Measurements from ENCODE around the gene SLC12A6.
"Not testable (repeated sequence)": the region's sequence is repeated elsewhere in the genome, so short reads cannot be mapped to it uniquely, and the experiment has no call there.

The SLC12A6 gene

DNA sequence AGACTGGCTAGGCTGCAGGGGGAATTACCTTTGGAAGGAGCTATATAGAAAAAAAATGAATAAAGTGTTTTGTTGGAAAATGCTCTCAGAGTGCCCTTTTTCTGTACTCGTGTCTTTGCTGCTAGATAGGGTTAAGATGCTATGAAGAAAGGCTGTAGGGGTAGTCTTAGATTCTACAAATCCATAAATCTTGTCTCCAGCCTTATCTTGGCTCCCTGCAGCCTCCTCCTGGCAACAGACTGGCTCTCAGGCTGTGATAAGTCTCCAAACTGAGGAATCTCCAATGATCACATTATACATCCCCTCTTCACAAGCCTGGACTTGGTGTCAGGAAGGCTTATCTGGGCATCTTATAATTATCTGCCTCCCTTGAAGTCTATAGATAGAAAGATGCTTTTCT is 20.1 kb upstream of the SLC12A6 start:
- DNase-seq (ENCODE audit: low read depth in 3 of 3): no peak

DNA sequence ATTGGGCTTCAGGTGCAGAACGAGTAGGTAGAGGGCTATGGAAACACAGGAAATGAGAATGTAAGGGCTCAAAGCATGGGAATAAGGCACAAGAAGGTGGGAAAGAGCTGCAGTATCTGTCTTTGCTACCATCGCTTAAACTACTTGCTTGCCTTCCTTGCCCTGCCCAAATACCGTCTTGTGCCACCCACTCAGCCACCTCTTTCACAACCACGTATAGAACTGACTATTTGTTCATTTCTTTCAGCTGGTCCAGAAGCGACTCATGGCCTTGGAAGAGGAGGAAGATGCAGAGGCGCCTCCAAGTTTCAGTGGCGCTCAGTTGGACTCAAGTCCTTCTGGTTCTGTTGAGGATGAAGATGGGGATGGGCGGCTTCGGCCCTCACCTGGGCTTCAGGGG is 17.7 kb upstream of the SLC12A6 start:
- DNase-seq (ENCODE audit: low read depth in 3 of 3): no peak

DNA sequence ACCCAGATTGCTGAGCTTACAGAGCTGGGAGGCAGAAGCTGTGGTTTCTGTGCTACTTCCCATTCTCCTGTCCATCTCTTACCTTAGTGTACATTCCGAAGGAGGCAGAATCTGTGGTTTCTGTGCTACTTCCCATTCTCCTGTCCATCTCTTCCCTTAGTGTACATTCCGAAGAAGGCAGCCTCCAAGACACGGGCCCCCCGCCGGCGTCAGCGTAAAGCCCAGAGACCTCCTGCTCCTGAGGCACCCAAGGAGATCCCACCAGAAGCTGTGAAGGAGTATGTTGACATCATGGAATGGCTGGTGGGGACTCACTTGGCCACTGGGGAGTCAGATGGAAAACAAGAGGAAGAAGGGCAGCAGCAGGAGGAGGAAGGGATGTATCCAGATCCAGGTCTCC is 16.7 kb upstream of the SLC12A6 start:
- DNase-seq (ENCODE audit: low read depth in 3 of 3): no peak

DNA sequence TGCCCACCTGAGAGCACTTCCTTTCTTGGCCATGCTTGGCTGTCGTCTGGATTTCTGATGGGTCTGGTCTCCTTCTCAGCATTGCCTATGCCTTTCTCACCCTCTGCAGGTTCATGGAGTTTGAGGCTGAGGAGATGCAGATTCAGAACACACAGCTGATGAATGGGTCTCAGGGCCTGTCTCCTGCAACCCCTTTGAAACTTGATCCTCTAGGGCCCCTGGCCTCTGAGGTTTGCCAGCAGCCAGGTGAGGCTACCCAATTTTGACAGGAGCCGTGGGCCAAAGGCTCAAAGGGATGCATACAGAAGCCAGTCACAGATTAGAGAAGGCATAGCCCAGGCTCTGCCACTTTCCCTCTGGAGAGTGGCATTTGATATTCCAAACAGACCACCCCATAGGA is 16.0 kb upstream of the SLC12A6 start:
- DNase-seq (ENCODE audit: low read depth in 3 of 3): no peak

DNA sequence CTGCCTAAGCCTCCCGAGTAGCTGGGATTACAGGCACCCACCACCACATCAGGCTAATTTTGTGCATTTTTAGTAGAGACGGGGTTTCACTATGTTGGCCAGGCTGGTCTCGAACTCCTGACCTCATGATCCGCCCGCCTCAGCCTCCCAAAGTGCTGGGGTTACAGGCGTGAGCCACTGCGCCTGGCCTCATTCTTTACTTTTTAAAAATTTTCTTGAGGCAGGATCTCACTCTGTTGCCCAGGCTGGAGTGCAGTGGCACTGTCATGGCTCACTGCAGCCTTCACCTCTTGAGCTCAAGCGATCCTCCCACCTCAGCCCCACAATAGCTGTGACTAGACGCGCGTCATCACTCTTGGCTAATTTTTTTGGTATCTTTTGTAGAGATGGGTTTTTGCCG is 15.4 kb upstream of the SLC12A6 start:
- not testable (repeated sequence) for DNase-seq (ENCODE audit: low read depth in 3 of 3)

DNA sequence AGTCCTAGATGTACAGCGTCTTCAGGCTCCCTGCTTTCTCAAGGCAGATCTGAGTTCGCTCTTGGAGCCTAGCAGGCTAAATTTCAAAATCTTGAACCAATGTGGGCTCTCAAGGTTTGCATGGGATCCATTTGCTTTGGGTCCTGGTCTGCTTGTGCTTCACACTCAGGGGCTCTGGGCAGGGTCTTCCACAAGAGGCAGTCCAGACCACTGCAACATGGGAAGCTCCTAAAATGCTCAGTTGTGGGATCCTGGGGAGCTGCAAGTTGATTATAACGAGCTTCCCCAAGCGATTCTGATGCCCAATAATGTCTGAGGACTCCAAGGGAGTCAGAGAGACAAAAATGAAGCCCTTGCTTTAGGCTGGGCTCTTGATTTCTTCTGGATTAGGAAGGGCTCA is 12.2 kb upstream of the SLC12A6 start:
- no peak for DNase-seq (ENCODE audit: low read depth in 3 of 3)

DNA sequence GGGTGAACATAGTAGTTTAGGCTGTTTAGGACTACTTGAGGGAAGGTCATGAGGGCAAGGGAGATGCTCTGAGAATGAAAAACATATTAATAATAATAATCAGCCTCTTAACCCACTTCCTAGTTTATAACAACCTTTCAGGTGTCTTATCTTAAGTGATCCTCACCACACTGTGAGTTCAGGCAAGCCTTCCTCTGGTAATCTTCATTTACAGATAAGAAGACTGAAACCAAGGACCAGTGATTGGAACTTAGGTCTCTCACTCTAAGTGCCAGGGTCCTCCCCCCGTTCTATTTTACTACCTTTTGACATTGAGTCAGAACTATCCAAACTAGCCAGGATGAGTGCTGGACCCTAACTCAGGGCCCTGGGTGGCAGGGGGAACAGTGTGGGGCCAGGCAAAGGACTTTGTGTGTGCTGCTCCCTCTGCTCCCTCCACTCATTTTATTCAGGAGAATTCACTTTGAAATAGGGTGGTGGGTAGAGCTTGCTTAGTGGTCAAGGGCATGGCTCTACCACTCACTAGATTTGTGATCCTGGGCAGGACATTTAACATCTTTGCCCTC is 11.2 kb upstream of the SLC12A6 start:
- DNase-seq (ENCODE audit: low read depth in 3 of 3): no peak

DNA sequence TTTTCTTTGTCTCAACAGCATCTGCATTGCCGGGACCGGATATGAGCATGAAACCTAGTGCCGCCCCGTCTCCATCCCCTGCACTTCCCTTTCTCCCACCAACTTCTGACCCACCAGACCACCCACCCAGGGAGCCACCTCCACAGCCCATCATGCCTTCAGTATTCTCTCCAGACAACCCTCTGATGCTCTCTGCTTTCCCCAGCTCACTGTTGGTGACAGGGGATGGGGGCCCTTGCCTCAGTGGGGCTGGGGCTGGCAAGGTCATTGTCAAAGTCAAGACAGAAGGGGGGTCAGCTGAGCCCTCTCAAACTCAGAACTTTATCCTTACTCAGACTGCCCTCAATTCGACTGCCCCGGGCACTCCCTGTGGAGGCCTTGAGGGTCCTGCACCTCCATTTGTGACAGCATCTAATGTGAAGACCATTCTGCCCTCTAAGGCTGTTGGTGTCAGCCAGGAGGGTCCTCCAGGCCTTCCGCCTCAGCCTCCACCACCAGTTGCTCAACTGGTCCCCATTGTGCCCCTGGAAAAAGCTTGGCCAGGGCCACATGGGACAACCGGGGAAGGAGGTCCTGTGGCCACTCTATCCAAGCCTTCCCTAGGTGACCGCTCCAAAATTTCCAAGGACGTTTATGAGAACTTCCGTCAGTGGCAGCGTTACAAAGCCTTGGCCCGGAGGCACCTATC is 10.5 kb upstream of the SLC12A6 start:
- DNase-seq (ENCODE audit: low read depth in 3 of 3): no peak

DNA sequence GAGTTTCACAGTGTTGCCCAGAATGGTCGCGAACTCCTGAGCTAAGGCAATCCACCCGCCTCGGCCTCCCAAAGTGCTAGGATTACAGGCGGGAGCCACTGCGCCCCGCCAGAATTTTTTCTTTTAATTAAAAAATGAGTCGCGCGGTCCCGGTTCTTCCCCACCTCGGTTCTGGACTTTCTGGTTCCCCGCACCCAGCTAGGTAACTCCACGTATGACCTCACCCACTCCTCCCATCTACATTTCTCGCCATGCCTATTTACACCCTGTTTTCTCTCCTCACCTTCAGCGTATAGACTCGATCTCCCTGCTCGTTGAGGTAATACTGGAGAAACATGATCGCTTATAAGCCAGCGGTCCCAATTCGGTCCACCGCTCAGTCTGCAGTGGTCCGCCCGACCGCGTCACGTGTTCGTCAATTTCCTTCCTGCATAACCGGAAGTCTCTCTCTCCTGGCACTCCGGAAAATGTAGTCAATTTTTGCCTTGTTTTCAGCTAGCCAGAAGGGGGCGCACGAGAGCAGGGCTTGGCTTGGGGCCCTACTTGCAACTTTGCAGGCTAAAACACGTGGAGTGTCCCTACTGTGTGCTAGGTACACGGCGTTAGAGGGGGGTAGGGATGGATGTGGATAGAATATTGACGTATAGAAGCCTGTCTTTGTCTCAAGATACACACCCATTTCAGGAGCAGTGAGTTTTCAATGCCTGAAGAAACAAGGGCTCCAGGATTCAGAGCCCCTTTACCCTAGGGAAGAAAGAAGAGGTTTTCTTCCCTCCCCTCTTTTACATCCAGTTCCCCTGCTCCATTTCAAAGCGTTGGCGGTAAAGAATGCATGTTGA is 5.4 kb upstream of the SLC12A6 start, which contains the start of the genes NOP10 and NUTM1:
Gene NOP10, minus strand, starts transcription at position 400 of the 839 bp plus-strand sequence. Its CDS starts 63 bp downstream, at position 337.
Gene NUTM1, plus strand, starts transcription at position 579 of the 839 bp plus-strand sequence. CDS start 382 bp downstream, outside the sequence.
- DNase-seq (ENCODE audit: low read depth in 3 of 3): peak; percentile 83 to 94 (median 91)

DNA sequence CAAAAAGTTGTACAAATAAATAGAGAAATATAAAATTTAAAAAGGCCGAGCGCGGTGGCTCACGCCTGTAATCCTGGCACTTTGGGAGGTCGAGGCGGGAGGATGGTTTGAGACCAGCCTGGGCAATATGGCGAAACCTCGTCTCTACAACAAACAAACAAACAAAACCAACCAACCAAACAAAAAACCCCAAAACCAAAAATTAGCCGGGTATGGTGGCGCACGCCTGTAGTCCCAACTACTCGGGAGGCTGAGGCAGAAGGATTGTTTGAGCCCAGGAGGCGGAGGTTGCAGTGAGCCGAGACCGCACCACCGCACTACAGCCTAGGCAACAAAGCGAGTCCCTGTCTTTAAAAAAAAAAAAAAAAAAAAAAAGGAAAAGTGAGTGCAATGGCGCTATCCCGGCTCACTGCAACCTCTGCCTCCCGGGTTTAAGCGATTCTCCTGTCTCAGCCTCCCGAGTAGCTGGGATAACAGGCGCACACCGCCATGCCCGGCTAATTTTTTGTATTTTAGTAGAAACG is 4.7 kb upstream of the SLC12A6 start:
- DNase-seq (ENCODE audit: low read depth in 3 of 3): not testable (repeated sequence)

DNA sequence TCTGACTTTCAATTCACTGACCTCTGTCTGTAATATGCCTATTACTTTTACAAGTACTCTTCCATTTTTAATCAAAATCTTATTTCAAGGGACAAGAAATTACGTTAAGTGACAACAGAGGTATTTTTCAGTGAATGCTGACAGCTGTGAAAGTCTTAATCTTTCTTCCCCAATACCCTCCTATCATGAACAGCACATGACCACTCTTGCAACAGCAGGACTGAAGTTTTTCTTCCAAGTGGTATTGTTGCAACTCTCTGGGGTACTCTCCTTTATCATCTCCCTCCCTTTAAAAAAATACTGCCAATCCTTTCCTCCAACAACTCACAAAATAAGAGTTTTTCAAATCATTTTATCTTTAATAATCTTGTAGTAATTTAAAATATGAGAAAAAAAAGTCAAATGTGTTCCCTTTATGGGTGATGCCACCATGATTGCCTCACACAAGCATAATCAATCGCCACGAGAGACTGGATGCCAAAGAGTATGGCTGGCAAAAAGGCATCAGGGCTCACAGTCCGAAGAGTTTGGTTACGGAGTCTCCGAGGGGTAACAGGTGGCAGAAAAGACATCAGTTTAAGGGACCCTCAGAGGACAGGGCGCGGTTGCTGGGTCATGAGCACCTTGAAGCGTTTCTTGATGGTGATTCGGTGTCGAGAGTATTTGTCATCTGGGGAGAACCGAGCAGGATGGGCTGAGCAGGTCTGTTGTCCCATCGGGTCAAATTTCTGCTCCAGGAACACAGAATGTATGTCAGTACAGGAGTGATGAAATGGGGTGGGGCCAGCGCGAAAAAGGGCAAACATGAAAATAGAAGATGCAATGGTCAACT is 4.0 kb upstream of the SLC12A6 start:
- no peak for DNase-seq (ENCODE audit: low read depth in 3 of 3)

DNA sequence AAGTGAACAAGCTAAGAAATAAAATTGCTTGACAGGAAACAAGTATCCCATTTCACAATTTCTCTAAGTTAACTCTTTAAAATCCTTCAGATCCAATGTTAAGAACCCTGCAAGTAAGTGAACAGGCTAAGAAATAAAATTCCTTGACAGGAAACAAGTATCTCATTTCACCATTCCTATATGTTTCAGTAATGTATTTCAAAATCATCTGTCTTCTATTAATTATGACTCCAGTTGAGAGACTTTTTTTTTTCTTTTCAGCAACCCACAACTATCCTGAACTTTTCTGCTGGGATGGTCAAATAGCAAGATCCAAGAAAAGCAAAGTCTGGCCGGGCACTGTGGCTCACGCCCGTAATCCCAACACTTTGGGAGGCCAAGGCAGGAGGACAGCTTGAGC is 2.4 kb upstream of the SLC12A6 start:
- DNase-seq (ENCODE audit: low read depth in 3 of 3): no peak

DNA sequence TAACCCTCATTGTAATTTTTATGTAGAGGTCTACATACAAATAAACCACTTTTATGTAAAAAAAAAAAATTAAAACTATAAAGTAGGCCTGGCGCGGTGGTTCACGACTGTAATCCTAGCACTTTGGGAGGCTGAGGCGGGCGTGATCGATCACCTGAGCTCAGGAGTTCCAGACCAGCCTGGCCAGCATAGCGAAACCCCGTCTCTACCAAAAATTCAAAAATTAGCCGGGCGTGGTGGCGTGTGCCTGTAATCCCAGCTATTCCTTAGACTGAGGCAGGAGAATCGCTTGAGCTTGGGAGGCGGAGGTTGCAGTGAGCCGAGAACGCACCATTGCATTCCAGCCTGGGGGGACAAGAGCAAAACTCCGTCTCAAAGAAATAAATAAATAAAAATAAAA is 766 bp upstream of the SLC12A6 start:
- no peak for DNase-seq (ENCODE audit: low read depth in 3 of 3)

DNA sequence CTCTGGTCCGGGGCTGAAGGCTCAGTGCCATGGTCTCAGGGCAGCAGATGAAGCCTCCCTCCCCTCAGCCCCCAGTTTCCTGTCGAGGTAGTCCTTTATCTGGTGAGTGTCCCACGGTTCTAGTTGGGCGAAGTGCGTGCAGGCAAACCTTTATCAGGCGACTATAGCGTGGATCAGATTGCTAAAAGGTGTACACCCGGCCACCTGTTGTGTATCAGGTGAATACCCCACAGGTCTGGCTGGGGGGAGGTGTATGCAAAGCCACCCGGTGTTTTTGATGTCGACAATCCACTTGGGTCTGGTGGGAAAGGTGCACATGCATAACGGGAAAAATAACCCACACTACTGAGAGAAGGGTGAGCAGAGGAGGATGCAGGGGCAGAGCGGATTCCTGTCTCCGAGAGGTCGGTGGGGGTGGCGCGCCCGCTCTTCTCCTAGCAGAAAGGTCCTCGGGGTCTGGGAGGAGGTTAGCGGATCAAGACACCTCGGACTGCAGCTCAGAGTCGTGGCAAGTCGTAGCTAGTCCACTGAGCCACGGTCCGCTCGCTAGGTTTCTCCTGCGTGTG is 507 bp downstream of the SLC12A6 start:
- no peak for DNase-seq (ENCODE audit: low read depth in 3 of 3)

DNA sequence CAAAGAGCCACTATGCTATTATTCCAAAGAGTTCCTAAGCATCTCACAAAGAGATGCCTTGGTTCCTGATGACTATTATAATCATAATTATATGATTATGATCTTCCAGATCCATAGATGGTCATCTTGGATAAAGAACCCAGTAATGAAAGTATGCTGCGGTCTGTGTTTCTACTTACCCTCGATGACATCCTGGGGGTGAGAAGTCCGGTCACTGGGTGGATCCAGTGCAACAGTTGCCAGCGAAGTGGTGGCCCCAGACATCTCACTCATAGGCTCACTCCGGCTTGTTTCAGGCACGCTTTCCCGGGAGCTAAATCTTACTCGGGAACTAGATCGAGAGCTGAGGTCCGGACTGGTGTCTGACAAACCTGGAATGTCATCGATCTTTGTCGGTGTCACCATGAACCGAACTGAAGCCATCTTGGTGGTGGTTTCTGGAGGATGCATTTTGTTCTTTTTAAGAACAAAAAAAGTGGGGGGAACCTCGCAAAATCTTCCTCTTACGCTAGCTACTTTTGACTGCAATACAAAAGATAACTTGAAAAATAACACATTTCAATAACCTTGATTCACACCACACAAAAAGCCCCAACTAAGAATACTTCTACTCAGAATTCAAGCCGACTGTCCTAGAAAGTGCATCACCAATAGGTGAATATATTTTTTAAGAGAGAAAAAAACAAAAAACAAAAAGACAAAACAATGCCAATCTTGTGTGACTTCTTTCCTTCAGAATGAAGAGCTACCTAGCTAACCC is 1.2 kb downstream of the SLC12A6 start:
- no peak for DNase-seq (ENCODE audit: low read depth in 3 of 3)

DNA sequence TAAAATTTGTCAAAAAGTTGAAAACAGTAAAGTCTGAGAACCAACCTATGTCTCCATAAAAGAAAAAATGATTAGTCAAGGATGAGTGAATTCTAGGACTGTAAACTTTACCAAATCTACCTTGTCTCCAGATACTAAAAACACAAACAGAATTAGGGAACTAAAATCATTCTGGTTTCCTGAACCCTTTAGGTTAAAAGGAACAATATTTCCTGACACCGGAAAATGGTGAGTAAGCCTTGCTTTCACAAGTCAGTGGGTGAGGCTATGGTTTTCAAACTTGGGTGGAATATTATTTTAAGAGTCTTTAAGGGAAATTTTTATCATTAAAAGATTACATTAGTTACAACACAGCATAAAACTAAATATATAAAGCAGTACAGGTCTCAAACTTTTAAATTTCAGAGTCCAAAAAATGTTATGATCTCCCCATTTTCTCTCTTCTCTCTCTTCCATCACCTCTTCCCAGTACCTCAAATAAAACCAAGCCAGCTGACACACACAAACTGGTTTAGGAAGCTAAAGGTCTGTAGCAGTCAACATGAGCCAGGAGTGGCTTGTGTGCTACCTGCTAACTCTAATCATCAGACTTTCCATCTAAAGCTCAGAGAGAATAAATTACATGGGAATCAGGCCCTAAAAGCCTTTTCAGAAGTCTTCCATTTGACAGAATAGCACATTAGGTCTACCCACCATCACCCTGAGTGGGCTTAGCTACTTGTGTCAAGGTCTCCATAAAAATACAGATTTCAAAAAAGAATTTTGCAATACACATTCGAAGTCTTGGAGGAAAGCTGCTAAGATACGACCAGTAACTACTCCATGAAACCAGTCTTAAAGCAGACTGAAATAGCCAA is 2.2 kb downstream of the SLC12A6 start:
- no peak for DNase-seq (ENCODE audit: low read depth in 3 of 3)

DNA sequence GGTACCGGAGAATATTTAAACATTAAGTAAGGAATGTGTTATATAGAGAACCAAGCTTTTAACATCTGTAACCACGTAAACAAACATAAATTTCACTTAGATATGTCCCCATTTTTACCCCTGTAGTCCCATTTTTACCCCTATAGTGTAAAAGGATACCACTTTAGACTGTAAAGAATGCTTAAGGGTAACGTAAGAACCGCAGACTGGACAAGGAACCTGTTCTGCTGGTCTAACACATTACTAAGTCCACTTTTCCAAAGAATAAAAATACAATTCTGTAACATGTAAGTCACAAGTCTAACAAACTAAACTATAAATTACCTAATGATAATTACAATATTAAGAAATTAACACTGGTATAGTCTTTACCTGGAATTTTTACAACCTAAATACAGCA is 2.9 kb downstream of the SLC12A6 start:
- no peak for DNase-seq (ENCODE audit: low read depth in 3 of 3)

DNA sequence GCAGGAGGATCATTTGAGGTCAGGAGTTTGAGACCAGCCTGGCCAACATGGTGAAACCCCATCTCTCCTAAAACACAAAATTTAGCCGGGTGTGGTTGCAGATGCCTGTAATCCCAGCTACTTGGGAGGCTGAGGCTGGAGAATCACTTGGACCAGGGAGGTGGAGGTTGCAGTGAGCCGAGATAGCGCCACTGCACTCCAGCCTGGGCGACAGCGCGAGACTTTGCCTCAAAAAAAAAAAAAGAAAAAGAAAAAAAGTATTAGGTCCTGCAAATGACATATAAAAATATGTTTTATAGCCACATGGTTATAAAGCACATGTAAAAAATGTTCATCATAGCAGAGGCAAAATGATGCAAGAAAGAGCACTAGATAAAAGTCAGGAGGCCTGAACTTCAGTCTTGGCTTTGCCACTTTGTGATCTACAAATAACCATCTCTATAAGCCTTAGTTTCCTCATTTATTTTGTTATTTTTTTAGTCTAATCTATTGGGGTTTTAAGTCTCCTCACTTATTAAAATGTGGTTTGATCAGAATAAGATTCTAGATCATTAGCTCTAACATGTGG is 4.9 kb downstream of the SLC12A6 start:
- no peak for DNase-seq (ENCODE audit: low read depth in 3 of 3)

DNA sequence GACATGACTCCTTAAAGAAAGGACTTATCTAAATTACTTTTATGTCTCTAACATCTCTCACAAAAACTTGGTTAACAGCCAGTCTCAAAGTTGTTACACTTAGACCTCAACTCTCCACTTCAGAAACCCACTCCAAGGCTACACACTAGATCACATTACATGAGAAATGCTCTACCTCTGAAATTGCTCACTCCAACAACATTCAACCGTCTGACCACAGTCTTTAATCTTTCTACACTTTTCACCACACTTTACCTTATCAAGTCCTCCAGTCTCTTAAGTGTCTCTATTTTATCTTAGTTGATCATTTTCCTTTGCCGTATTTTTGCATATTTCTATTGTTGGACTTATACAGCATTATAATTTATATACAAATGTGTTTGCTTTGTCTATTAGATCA is 5.8 kb downstream of the SLC12A6 start:
- DNase-seq (ENCODE audit: low read depth in 3 of 3): no peak
